HUES6 (cell line): ENCODE results near the gene TAGLN2.
A peak's percentile ranks its signal among the peaks of the same experiment; 100 is the strongest.

Experiments used
- H3K27ac ChIP-seq: 2 replicates; pipeline ENCODE4 v1.7.0; 2013; ENCODE audit warnings: low read depth, mild to moderate bottlenecking, low read length, inconsistent platforms
- H3K27me3 ChIP-seq: 2 replicates; pipeline ENCODE4 v1.6.1; 2013; ENCODE audit warnings: low read length; ENCODE audit not compliant: control insufficient read depth, insufficient read depth
- H3K36me3 ChIP-seq: 2 replicates; pipeline ENCODE4 v1.6.1; 2013; ENCODE audit warnings: low read length; ENCODE audit not compliant: control insufficient read depth, insufficient read depth
- H3K4me1 ChIP-seq: 2 replicates; pipeline ENCODE4 v1.6.1; 2013; ENCODE audit warnings: low read length; ENCODE audit not compliant: control insufficient read depth, insufficient read depth
- H3K4me3 ChIP-seq: 2 replicates; pipeline ENCODE4 v1.5.1; 2013; ENCODE audit warnings: low read depth, low read length
- H3K9ac ChIP-seq: one replicate; pipeline ENCODE4 v1.6.1; 2013; ENCODE audit warnings: mild to moderate bottlenecking, low read length
- H3K9me3 ChIP-seq: 2 replicates; pipeline ENCODE4 v1.6.1; 2013; ENCODE audit warnings: low read depth, low read length; ENCODE audit not compliant: control insufficient read depth, insufficient read depth

The TAGLN2 gene

GRCh38 chr1:159933347-159933746, 8.0 kb upstream of the TAGLN2 start:
- Histone ChIP-seq H3K27ac (no peak overlapping the region), H3K4me1 (peaks cover 35% of the 10 kb centered on the region), H3K27me3 (no peaks in the 10 kb centered on the region), H3K36me3 (peaks cover 5% of the 10 kb centered on the region), H3K4me3 (no peak overlapping the region), H3K9ac (no peak overlapping the region), H3K9me3 (no peaks in the 10 kb centered on the region)

GRCh38 chr1:159932296-159933285, 7.3 kb upstream of the TAGLN2 start:
- Histone ChIP-seq H3K27ac (no peak overlapping the region), H3K36me3 (peaks cover 8% of the 10 kb centered on the region), H3K4me1 (peaks cover 30% of the 10 kb centered on the region), H3K9ac (no peak overlapping the region), H3K4me3 (no peak overlapping the region), H3K27me3 (no peaks in the 10 kb centered on the region), H3K9me3 (no peaks in the 10 kb centered on the region)

- Histone ChIP-seq H3K27ac (no peak overlapping the region), H3K36me3 (peaks cover 12% of the 10 kb centered on the region), H3K4me1 (peaks cover 22% of the 10 kb centered on the region), H3K9me3 (no peaks in the 10 kb centered on the region), H3K4me3 (no peak overlapping the region), H3K27me3 (no peaks in the 10 kb centered on the region), H3K9ac (no peak overlapping the region)
Measured at GRCh38 chr1:159931795-159932173, 6.5 kb upstream of the TAGLN2 start.

GRCh38 chr1:159931101-159931794, 5.9 kb upstream of the TAGLN2 start:
- Histone ChIP-seq H3K27ac (no peak overlapping the region), H3K9me3 (no peaks in the 10 kb centered on the region), H3K36me3 (peaks cover 12% of the 10 kb centered on the region), H3K9ac (no peak overlapping the region), H3K4me1 (peaks cover 18% of the 10 kb centered on the region), H3K4me3 (no peak overlapping the region), H3K27me3 (no peaks in the 10 kb centered on the region)

GRCh38 chr1:159930634-159931033, 5.3 kb upstream of the TAGLN2 start:
- Histone ChIP-seq H3K27me3 (no peaks in the 10 kb centered on the region), H3K4me3 (no peak overlapping the region), H3K9ac (no peak overlapping the region), H3K36me3 (peaks cover 12% of the 10 kb centered on the region), H3K9me3 (no peaks in the 10 kb centered on the region), H3K27ac (no peak overlapping the region), H3K4me1 (peaks cover 19% of the 10 kb centered on the region)

GRCh38 chr1:159930216-159930615, 4.9 kb upstream of the TAGLN2 start:
- peaks cover 20% of the 10 kb centered on the region for H3K4me1 ChIP-seq

GRCh38 chr1:159929155-159930051, 4.1 kb upstream of the TAGLN2 start:
- no peaks in the 10 kb centered on the region for H3K27me3 ChIP-seq
- H3K36me3 ChIP-seq = peaks cover 7% of the 10 kb centered on the region; the same call in 1 of the 2 replicates
- peak overlapping the region; percentile 51 for H3K4me3 ChIP-seq
- no peaks in the 10 kb centered on the region for H3K9me3 ChIP-seq
- H3K9ac ChIP-seq = peak overlapping the region; percentile 44
- peaks cover 20% of the 10 kb centered on the region for H3K4me1 ChIP-seq
- no peak overlapping the region; the same call in 1 of the 2 replicates for H3K27ac ChIP-seq

More at GRCh38 chr1:159930216-159930615, 4.9 kb upstream of the TAGLN2 start:
- peaks cover 12% of the 10 kb centered on the region for H3K36me3 ChIP-seq
- H3K27ac ChIP-seq = no peak overlapping the region
- no peaks in the 10 kb centered on the region for H3K27me3 ChIP-seq
- no peak overlapping the region for H3K9ac ChIP-seq
- no peak overlapping the region for H3K4me3 ChIP-seq
- no peaks in the 10 kb centered on the region for H3K9me3 ChIP-seq

GRCh38 chr1:159928491-159929050, 3.3 kb upstream of the TAGLN2 start:
- Histone ChIP-seq H3K27ac (no peak overlapping the region; the same call in 1 of the 2 replicates), H3K9ac (peak overlapping the region; percentile 44), H3K36me3 (peaks cover 7% of the 10 kb centered on the region; the same call in 1 of the 2 replicates), H3K9me3 (no peaks in the 10 kb centered on the region), H3K4me3 (peak overlapping the region; percentile 51; the same call in 1 of the 2 replicates), H3K27me3 (no peaks in the 10 kb centered on the region), H3K4me1 (peaks cover 24% of the 10 kb centered on the region)

GRCh38 chr1:159927849-159928431, 2.6 kb upstream of the TAGLN2 start:
- no peak overlapping the region for H3K27ac ChIP-seq
- no peak overlapping the region for H3K4me3 ChIP-seq
- no peak overlapping the region for H3K9ac ChIP-seq
- peaks cover 7% of the 10 kb centered on the region; the same call in 1 of the 2 replicates for H3K36me3 ChIP-seq
- no peaks in the 10 kb centered on the region for H3K9me3 ChIP-seq
- peaks cover 30% of the 10 kb centered on the region for H3K4me1 ChIP-seq
- no peaks in the 10 kb centered on the region for H3K27me3 ChIP-seq
